ENCODE data around the gene MARCHF10.
"Not testable (repeated sequence)": the region's sequence is repeated elsewhere in the genome, so short reads cannot be mapped to it uniquely, and the experiment has no call there.

- TF ChIP-seq, protein P1, sequence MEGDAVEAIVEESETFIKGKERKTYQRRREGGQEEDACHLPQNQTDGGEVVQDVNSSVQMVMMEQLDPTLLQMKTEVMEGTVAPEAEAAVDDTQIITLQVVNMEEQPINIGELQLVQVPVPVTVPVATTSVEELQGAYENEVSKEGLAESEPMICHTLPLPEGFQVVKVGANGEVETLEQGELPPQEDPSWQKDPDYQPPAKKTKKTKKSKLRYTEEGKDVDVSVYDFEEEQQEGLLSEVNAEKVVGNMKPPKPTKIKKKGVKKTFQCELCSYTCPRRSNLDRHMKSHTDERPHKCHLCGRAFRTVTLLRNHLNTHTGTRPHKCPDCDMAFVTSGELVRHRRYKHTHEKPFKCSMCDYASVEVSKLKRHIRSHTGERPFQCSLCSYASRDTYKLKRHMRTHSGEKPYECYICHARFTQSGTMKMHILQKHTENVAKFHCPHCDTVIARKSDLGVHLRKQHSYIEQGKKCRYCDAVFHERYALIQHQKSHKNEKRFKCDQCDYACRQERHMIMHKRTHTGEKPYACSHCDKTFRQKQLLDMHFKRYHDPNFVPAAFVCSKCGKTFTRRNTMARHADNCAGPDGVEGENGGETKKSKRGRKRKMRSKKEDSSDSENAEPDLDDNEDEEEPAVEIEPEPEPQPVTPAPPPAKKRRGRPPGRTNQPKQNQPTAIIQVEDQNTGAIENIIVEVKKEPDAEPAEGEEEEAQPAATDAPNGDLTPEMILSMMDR (IDR thresholded peaks at IDR 0.05), result not testable (repeated sequence)
- TF ChIP-seq POLR2A, POLR2AphosphoS5, EP300 (IDR thresholded peaks at IDR 0.05): not testable (repeated sequence)
These were observed 116.6 kb downstream of the MARCHF10 start for GRCh38 chr17:62691589-62691915.
